Measurements from ENCODE around the gene PIGP.

GRCh38 chr21:37064841-37065240 lies 8.0 kb downstream of the PIGP start:
- TF ChIP-seq CTCF (IDR thresholded peaks at IDR 0.05) (no peak), POLR2A (IDR thresholded peaks at IDR 0.05) (no peak)

Measured in lower leg skin (tissue), 3 donors.